Fibroblast of lung (primary cell): ENCODE results near the gene PEPD.

Source experiments
- EZH2 ChIP-seq: IDR thresholded peaks from 2 replicates; pipeline ENCODE4 v1.5.1; 2012; ENCODE audit warnings: low read length, control low read depth, mild to moderate bottlenecking; ENCODE audit errors: missing control alignments
- TF ChIP-seq, protein P1 (sequence below), 2 donors: IDR thresholded peaks in 1 of 2; conservative IDR thresholded peaks in 1 of 2; 1 replicate in 1 of 2; 2 replicates in 1 of 2; pipeline ENCODE4 v1.5.1; 2011 to 2012; ENCODE audit warnings: low read length in 2 of 2, control low read depth in 1 of 2, inconsistent platforms in 1 of 2, low read depth in 1 of 2, mild to moderate bottlenecking in 1 of 2

GRCh38 chr19:33459222-33460090, 62.1 kb downstream of the PEPD start:
- TF ChIP-seq EZH2 = no peak
- TF ChIP-seq, protein P1, sequence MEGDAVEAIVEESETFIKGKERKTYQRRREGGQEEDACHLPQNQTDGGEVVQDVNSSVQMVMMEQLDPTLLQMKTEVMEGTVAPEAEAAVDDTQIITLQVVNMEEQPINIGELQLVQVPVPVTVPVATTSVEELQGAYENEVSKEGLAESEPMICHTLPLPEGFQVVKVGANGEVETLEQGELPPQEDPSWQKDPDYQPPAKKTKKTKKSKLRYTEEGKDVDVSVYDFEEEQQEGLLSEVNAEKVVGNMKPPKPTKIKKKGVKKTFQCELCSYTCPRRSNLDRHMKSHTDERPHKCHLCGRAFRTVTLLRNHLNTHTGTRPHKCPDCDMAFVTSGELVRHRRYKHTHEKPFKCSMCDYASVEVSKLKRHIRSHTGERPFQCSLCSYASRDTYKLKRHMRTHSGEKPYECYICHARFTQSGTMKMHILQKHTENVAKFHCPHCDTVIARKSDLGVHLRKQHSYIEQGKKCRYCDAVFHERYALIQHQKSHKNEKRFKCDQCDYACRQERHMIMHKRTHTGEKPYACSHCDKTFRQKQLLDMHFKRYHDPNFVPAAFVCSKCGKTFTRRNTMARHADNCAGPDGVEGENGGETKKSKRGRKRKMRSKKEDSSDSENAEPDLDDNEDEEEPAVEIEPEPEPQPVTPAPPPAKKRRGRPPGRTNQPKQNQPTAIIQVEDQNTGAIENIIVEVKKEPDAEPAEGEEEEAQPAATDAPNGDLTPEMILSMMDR (conservative IDR thresholded peaks at IDR 0.05 in 1 of 2, IDR thresholded peaks at IDR 0.05 in 1 of 2; ENCODE audit: low read depth in 1 of 2, low read length in 2 of 2) = no peak
